Frontal cortex (tissue), 4 donors: ENCODE data around the gene RBPJL. TPM values are rescaled to one million over a fixed set of nuclear protein-coding genes. Genes with fewer than 3 reads are reported as not detected.
A peak's percentile ranks its signal among the peaks of the same experiment; 100 is the strongest.

Source experiments
- DNase-seq, 2 donors: peaks; one replicate each; pipeline ENCODE4 v3.0.0; 2012; ENCODE audit warnings: low spot score in 2 of 2
- FAIRE-seq: peaks from 2 replicates; lab custom pipeline; 2012; peaks lifted over from hg19 to GRCh38; lab: Jason Lieb, UNC
- total RNA-seq: library from RNA; depleted of rRNA; stranded (reverse); fragments of >200 nt; gene quantifications from one replicate; pipeline ENCODE4 v1.2.3, GENCODE V29; 2014
- donor health status: control.
- donor health status: control.
- donor health status: control.

RBPJL gene
- total RNA-seq, 1 donor from 2014 or later: not detected

- no peak for DNase-seq
- no peak for FAIRE-seq
These were observed 9.0 kb downstream of the RBPJL start for GRCh38 chr20:45315672-45316071.

GRCh38 chr20:45316150-45317080, 9.8 kb downstream of the RBPJL start:
- DNase-seq: no peak
- FAIRE-seq: no peak

- no peak for FAIRE-seq
These were observed 11.2 kb downstream of the RBPJL start for GRCh38 chr20:45317826-45318225.

GRCh38 chr20:45318386-45318939, 11.8 kb downstream of the RBPJL start:
- DNase-seq (no peak), FAIRE-seq (no peak)

More at GRCh38 chr20:45317826-45318225, 11.2 kb downstream of the RBPJL start:
- DNase-seq: no peak

- no peak for FAIRE-seq
These were observed 12.3 kb downstream of the RBPJL start for GRCh38 chr20:45318948-45319347.

GRCh38 chr20:45320948-45321595, 14.4 kb downstream of the RBPJL start:
- FAIRE-seq (no peak), DNase-seq (no peak)

More at GRCh38 chr20:45318948-45319347, 12.3 kb downstream of the RBPJL start:
- DNase-seq: no peak

GRCh38 chr20:45322952-45323383, 16.3 kb downstream of the RBPJL start:
- no peak for FAIRE-seq
- DNase-seq: peak; percentile 66 to 69

GRCh38 chr20:45323731-45324130, 17.1 kb downstream of the RBPJL start:
- FAIRE-seq (no peak), DNase-seq (no peak)

- FAIRE-seq: no peak
- no peak for DNase-seq
These were observed 18.7 kb downstream of the RBPJL start for GRCh38 chr20:45325371-45325770.

GRCh38 chr20:45328451-45328850, 21.8 kb downstream of the RBPJL start:
- FAIRE-seq: no peak
- DNase-seq: no peak

GRCh38 chr20:45329497-45330319, 23.1 kb downstream of the RBPJL start:
- FAIRE-seq: no peak
- DNase-seq: no peak

GRCh38 chr20:45330476-45330875, 23.8 kb downstream of the RBPJL start:
- FAIRE-seq: no peak
- DNase-seq: no peak

- DNase-seq (no peak), FAIRE-seq (no peak)
These were observed 30.1 kb downstream of the RBPJL start for GRCh38 chr20:45336530-45337366.

- no peak for DNase-seq
- FAIRE-seq: no peak
These were observed 30.9 kb downstream of the RBPJL start for GRCh38 chr20:45337367-45338120.

GRCh38 chr20:45338121-45339030, 31.7 kb downstream of the RBPJL start:
- no peak for FAIRE-seq
- DNase-seq: no peak

- DNase-seq (no peak), FAIRE-seq (no peak)
These were observed 32.4 kb downstream of the RBPJL start for GRCh38 chr20:45339084-45339483.

GRCh38 chr20:45339799-45340198, 33.2 kb downstream of the RBPJL start:
- FAIRE-seq (no peak), DNase-seq (no peak)
